Activated T-cell treated with anti-CD3 and anti-CD28 coated beads, Interleukin-2, amount 50 U/mL, for 72 hours (primary cell): ENCODE data around the gene TOR2A. TPM values are rescaled to one million over a fixed set of nuclear protein-coding genes. Genes with fewer than 3 reads are reported as not detected.

Experiments used
- ATAC-seq, 2 donors: fragments of 150-1000 bp; cut with Tn5 transposase; replicated peaks in 1 of 2; 2 replicates each; pipeline ENCODE4 v1.10.0; 2021; ENCODE audit warnings: moderate library complexity in 2 of 2, mild to moderate bottlenecking in 1 of 2
- DNase-seq, 2 donors: peaks; one replicate each; pipeline ENCODE4 v3.0.0; 2021 to 2022; ENCODE audit warnings: mixed read lengths in 1 of 2
- H3K27ac Mint-ChIP-seq: one replicate; pipeline ENCODE4 v1.8.0; 2022; ENCODE audit warnings: mild to moderate bottlenecking, moderate library complexity, mixed read lengths
- H3K27me3 Mint-ChIP-seq: one replicate; pipeline ENCODE4 v1.8.0; 2022; ENCODE audit warnings: low read depth, mixed read lengths
- H3K36me3 Mint-ChIP-seq, 2 donors: one replicate each; pipeline ENCODE4 v1.8.0; 2022; ENCODE audit warnings: mixed read lengths in 2 of 2, mild to moderate bottlenecking in 1 of 2; ENCODE audit not compliant: insufficient read depth in 2 of 2
- H3K4me1 Mint-ChIP-seq: one replicate; pipeline ENCODE4 v1.8.0; 2022; ENCODE audit warnings: low read depth, mixed read lengths
- H3K4me3 Mint-ChIP-seq, 2 donors: one replicate each; pipeline ENCODE4 v1.8.0; 2022; ENCODE audit warnings: mild to moderate bottlenecking in 2 of 2, mixed read lengths in 2 of 2, moderate library complexity in 2 of 2
- H3K9me3 Mint-ChIP-seq, 2 donors: one replicate each; pipeline ENCODE4 v1.8.0; 2022; ENCODE audit warnings: mixed read lengths in 2 of 2
- total RNA-seq, 2 donors: library from RNA; stranded (reverse); gene quantifications; one replicate each; pipeline ENCODE4 v1.2.3, GENCODE V29; 2022

The TOR2A gene
- total RNA-seq, 2 donors from 2014 or later: 12.5 to 16.4 TPM

DNA sequence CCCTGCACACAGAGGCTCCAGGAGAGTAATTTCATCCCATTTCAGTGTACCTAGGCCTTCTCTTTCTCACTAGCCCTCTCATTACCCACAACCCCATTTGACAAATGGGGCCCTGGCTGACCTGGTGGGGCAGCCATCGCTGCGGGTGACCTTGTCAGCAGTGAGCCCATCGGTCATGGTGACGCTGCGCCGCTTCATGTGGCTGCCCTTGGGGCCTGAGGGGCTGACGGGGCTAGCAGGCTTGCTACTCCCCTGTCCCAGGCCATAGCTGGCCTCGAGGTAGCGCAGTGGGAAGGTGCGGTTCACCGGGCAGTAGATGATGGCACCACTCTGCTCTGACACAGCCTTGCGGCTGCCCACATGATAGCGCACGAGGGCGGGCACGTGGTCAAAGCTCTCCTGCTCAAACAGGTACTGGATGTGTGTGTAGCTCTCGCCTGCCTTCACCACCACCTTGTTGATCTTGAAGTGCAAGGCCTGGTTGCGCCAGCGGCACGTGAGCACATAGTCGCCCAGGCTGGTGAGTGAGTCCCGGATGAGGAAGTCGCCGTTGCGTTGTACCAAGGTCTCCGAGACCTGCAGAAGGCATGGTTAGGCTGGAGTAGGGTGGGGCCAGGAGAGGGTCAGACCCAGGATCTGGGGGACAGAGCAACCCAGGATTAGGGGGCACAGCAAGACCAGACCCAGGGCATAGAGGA lies 14.1 kb upstream of the TOR2A start:
- Mint-ChIP-seq H3K4me3 (no peak overlapping the region), H3K27me3 (no peaks in the 10 kb centered on the region), H3K4me1 (peaks cover 9% of the 10 kb centered on the region), H3K9me3 (no peaks in the 10 kb centered on the region), H3K36me3 (peaks cover 1 to 12% of the 10 kb centered on the region in 2 donors), H3K27ac (no peak overlapping the region)
- DNase-seq: no peak
- ATAC-seq: no peak

DNA sequence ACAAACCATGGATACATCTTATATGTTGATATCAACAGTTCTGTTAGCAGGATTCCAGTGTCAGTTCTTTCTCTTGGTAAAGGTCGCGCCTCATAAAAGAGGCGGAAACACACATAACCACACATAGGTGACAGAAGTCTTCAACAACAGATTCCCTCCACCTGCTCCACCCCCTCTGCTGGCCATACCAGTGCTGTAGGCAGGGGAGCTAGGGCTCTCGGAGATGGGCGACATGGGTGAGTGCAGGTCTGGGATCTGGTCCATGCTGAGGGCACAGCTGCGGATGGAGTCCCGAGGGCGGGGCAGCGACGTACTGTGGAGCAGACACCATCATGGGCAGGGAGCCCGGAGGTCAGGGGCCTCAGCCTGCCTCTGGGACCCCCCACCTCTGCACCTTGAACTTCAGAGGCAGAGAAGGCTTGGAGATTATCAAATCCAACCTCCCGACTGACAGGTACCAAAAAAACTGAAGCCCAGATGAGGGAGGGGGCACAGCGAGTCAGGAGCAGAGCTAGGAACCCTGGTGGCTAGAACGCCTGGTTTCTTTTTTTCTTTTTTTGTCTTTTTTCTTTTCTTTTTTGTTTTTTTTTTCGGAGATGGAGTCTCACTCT lies 12.0 kb upstream of the TOR2A start:
- H3K4me1 Mint-ChIP-seq: peaks cover 9% of the 10 kb centered on the region
- DNase-seq (no peak), ATAC-seq (peak; percentile 28 to 43)
- H3K9me3 Mint-ChIP-seq: no peaks in the 10 kb centered on the region
- no peak overlapping the region for H3K27ac Mint-ChIP-seq
- no peak overlapping the region for H3K4me3 Mint-ChIP-seq
- H3K27me3 Mint-ChIP-seq: no peaks in the 10 kb centered on the region
- peaks cover 3 to 17% of the 10 kb centered on the region in 2 donors for H3K36me3 Mint-ChIP-seq

DNA sequence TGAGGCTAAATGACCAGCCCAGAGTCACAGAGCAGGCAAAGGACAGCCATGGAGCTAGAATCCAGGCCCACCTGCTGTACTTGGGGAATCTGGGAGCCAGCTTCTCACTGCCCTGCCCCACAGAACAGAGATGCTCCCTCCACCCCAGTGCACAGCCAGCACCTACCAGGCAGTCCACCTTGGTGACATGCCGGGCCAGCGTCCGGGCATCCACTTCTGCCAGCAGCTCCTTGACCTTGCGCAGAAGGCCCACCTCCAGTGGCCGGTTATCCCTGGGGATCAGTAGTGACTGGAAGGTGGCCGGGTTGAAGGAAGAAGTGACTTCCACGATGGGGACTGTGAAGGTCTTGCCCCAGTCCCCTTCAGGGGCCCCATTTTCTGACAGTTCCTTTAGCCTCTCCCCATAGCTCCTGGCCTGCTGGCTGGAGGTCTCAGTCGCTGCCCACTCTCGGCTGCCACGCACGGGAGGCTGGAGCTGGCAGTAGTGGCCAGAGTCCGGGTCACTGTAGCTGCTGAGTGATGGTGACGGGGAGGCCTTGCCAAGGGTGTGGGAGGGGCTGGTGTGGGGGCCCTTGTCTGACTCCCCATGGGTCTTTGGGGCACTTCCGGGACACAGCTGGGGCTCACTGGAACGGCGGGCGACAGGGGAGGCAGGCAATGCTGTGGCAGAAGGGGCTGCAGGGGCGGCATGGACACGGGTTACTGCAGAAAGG lies 9.5 kb upstream of the TOR2A start:
- no peaks in the 10 kb centered on the region for H3K27me3 Mint-ChIP-seq
- peaks cover 3 to 15% of the 10 kb centered on the region in 2 donors for H3K36me3 Mint-ChIP-seq
- no peak overlapping the region for H3K27ac Mint-ChIP-seq

DNA sequence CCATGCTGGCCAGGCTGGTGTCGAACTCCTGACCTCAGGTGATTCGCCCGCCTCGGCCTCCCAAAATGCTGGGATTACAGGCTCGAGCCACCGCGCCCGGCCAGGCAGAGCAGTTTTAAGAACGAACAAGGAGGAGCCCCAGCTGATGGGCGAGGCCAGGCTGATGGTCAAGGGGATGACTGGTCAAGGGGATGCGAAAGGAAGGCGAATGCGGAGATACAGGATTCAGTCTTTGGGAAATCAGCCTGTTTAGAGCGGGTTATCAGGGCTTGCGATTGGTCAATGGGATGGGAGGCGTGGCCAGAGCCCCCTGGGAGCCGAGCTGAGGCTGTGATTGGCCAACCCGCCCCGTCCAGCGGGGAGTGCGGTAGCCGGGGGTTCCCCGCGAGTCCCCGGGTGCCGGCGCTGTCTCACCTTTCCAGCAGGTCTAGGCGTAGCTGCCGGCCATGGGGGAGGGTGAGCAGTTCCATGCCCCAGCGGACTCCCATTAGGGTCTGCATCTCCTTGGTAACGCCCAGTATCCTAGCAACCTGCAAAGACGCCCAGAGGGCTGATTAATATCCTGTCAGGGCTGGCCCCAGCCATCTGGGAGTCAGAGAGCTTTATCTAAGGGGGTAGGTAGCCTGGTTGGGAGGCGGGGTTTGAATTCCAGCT lies 7.5 kb upstream of the TOR2A start:
- no peak overlapping the region for H3K4me3 Mint-ChIP-seq

More for the DNA sequence above, 9.5 kb upstream of the TOR2A start:
- no peak for ATAC-seq
- Mint-ChIP-seq H3K9me3 (no peaks in the 10 kb centered on the region), H3K4me3 (no peak overlapping the region), H3K4me1 (peaks cover 9% of the 10 kb centered on the region)
- no peak for DNase-seq

DNA sequence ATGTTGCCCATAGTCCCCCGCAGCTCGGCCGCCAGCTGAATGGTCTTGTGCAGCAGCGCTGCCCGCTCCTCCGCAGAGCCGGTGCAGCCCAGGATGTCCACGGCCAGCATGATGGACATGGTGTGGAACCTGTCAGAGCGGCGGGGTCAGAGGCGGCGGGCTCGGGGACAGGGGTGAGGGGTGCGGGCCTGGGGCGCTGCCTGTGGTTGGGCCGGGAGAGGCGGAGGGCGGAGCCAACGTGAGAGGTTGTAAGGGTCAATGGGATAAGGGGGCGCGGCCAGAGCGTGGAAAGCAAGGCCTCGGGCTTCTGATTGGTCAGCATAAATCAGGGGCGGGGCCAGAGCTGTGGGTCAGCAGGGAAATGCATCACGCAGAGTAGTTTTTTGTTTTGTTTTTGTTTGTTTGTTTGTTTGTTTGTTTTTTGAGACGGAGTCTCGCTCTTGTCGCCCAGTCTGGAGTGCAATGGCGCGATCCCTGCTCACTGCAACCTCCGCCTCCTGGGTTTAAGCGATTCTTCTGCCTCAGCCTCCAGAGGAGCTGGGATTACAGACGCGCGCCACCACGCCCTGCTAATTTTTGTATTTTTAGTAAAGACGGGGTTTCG lies 6.8 kb upstream of the TOR2A start:
- Mint-ChIP-seq H3K9me3 (no peaks in the 10 kb centered on the region), H3K4me3 (no peak overlapping the region), H3K4me1 (no peaks in the 10 kb centered on the region), H3K36me3 (peaks cover 3 to 21% of the 10 kb centered on the region in 2 donors), H3K27me3 (no peaks in the 10 kb centered on the region), H3K27ac (no peak overlapping the region)
- DNase-seq (no peak), ATAC-seq (no peak)

More for the DNA sequence above, 7.5 kb upstream of the TOR2A start:
- ATAC-seq (no peak), DNase-seq (no peak)
- no peaks in the 10 kb centered on the region for H3K27me3 Mint-ChIP-seq
- peaks cover 5% of the 10 kb centered on the region for H3K4me1 Mint-ChIP-seq
- H3K9me3 Mint-ChIP-seq: no peaks in the 10 kb centered on the region
- no peak overlapping the region for H3K27ac Mint-ChIP-seq
- peaks cover 3 to 23% of the 10 kb centered on the region in 2 donors for H3K36me3 Mint-ChIP-seq

DNA sequence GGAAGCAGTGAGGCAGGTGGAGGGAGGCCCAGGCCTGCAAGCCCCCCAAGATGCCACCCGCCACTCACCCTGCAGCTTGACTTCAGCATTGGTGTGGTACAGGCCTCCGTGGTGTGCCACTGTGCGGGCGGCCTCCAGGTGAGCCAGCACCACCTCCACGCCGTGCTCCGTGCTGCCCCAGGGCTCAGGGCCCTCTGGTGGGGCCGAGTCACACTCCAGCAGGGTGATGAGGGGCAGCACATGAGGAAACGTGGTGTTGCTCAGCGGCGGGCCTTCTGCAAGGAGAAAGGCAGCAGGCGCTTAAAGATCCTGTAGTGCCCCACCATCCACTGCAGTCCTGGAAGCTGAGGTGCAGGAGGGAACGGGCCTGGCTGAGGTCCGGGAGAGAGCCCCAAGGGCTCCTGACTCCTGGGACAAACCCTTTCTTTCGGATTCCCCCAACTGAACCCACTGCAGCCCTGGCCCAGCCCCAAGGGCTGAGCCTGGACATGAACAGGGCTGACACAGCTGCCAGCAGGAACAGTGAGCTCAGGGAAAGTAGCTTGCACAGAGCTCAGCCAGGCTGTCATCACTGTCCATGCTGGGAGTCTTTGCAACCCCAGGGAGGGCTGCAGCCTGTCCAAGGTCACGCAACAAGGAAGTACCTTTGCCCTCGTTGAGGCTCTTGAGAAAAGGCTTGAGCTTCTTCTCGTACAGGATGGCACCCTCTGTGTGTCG lies 4.7 kb upstream of the TOR2A start:
- no peak overlapping the region for H3K4me3 Mint-ChIP-seq
- DNase-seq: no peak
- H3K4me1 Mint-ChIP-seq: no peaks in the 10 kb centered on the region
- peaks cover 2 to 17% of the 10 kb centered on the region in 2 donors for H3K36me3 Mint-ChIP-seq
- ATAC-seq: no peak
- no peaks in the 10 kb centered on the region for H3K27me3 Mint-ChIP-seq
- H3K9me3 Mint-ChIP-seq: no peaks in the 10 kb centered on the region
- no peak overlapping the region for H3K27ac Mint-ChIP-seq

DNA sequence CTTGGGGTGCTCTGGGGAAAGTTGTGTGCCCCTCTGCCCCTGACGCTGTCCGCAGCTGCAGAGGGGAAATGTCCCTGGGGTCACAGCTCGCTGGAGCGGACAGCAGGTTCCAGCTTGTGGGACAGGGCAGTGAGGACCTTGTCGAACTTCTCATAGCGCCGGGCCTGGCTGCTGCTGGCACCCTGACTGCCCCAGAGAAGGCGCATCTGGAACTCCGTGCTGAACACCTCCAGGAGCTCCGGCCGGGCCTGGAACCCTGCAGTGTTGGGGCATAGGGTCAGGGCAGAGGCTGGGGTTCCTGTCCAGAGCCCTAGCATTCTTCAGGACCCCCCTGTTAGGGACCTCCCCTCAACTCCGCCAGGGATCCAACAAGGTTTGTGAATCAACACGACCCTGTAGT lies 3.6 kb upstream of the TOR2A start:
- H3K27ac Mint-ChIP-seq: peak overlapping the region; percentile 39

DNA sequence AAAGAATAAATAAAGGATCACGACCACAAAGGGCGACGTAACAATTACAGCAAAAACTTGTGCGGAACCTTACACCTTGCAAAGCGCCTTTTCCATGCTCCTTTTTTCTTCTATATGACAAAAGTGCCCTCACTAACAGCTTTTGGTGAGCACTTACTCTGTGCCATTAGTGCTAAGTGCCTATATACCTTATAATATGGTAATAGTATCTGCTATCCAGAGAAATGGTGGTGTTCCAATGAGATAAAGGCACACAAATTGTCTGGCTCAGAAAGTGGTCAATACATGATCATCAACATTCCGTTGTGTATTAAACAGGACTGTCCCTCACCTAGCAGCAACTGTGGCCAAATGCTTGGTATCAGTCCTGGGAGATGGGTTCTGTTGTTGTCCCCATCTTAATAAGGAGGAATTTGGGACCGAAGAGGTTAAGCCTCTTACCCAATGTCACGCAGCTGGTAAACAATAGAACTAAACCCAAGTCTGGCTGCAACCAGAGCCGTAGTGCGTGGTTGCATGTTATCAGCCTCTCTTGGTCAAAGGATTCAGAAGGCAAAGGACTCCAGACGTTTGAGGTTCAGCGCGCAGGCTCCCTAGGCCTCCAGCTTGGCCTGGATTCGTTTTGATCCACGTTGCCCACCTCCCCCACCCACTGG lies 564 bp upstream of the TOR2A start:
- Mint-ChIP-seq H3K27me3 (no peaks in the 10 kb centered on the region), H3K27ac (peak overlapping the region; percentile 80), H3K9me3 (no peaks in the 10 kb centered on the region), H3K4me3 (peak overlapping the region; percentile 80 to 87), H3K36me3 (peaks cover 0 to 7% of the 10 kb centered on the region in 2 donors), H3K4me1 (peaks cover 10% of the 10 kb centered on the region)
- no peak for ATAC-seq
- no peak for DNase-seq

More for the DNA sequence above, 3.6 kb upstream of the TOR2A start:
- Mint-ChIP-seq H3K36me3 (peaks cover 2 to 17% of the 10 kb centered on the region in 2 donors), H3K9me3 (no peaks in the 10 kb centered on the region), H3K27me3 (no peaks in the 10 kb centered on the region), H3K4me3 (no peak overlapping the region), H3K4me1 (peaks cover 8% of the 10 kb centered on the region)
- no peak for DNase-seq
- no peak for ATAC-seq

DNA sequence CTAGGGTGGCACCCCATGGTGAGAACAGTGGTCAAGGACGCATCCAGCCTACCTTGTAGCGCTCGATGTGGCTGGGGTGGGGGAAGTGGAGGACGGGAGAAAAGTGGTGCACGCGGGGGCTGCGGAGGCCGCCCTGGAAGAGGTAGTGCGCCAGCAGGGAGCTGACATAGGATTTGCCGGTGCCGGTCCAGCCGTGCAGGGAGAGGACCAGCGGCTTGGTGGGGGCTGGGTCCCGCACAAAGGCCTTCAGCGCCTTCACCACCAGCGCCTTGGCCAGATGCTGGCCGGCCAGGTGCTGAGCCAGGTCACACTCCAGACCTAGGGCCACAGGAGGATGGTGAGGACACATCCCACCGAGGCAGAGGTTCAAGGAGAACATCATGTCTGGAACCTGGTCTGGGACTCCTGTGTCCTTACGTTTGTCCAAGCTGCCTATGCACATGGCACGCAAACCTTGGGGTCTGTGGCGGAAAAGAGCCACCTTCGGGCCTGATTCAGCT lies 797 bp downstream of the TOR2A start:
- H3K36me3 Mint-ChIP-seq: peaks cover 0 to 6% of the 10 kb centered on the region in 2 donors
- H3K4me3 Mint-ChIP-seq: peak overlapping the region; percentile 80 to 87
- ATAC-seq: no peak
- no peak for DNase-seq
- no peaks in the 10 kb centered on the region for H3K27me3 Mint-ChIP-seq
- H3K27ac Mint-ChIP-seq: no peak overlapping the region
- no peaks in the 10 kb centered on the region for H3K9me3 Mint-ChIP-seq
- peaks cover 10% of the 10 kb centered on the region for H3K4me1 Mint-ChIP-seq

DNA sequence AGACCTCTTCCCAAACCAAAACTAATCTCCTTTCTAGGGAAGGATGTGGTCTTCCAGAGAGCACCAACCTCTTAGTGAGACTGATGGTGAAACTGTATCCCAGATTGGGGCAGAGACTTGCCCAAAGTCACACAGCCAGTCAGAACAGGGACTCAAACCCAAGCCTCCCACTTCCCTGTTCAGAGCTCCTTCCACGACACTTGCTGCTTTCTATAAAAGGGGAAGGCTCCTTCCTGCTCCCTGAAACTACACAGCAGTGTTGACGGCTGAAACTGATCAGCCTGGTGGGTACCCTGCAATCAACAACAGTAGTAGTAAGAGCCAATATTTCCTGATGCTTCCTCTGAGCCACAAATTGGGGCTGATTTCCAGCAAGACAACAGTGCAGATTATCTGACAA lies 1.5 kb downstream of the TOR2A start:
- Mint-ChIP-seq H3K4me3 (peak overlapping the region; percentile 80 to 87), H3K9me3 (no peaks in the 10 kb centered on the region), H3K27me3 (no peaks in the 10 kb centered on the region), H3K36me3 (peaks cover 0 to 3% of the 10 kb centered on the region in 2 donors), H3K4me1 (peaks cover 10% of the 10 kb centered on the region), H3K27ac (peak overlapping the region; percentile 83)
- DNase-seq (no peak), ATAC-seq (no peak)

DNA sequence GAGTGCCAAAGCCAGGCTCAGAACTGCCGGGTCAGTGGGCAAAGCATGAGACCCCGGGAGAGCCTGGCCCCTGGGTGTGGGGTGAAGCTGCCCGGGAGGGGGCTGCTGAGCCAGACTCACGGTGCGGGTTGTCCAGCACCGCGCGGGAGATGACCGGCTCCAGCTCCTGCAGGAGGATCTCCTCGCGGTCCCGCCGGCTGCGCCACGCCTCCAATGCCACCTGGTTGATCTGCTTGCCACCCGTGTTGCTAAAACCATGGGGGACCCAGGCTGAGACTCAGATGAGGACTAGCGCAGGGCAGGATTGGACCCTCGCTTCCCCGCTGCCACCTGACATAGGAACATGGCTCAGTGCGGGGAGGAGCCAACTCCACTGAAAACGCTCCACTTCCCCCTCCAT lies 2.6 kb downstream of the TOR2A start:
- H3K27me3 Mint-ChIP-seq: no peaks in the 10 kb centered on the region

DNA sequence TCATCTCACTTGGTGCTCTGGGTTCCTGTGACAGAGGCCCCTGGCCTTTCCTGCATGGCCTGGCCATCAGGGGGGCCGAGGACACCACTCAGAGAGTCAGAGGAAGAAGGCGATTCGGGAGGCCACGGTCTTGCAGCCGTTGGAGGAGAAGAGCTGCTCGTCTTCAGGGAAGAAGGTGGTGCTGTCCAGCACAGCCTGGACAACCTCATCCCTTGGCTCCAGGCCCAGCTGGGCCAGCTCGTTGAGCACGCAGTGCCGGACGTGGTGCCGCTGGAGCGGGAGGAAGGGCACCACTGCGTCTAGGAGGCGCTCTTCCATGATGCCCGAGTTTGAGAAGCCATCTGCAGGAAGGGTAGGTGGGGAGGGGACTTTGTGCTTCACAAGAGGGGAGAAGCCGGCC lies 3.2 kb downstream of the TOR2A start:
- Mint-ChIP-seq H3K27ac (no peak overlapping the region), H3K4me3 (no peak overlapping the region), H3K27me3 (no peaks in the 10 kb centered on the region), H3K9me3 (no peaks in the 10 kb centered on the region), H3K36me3 (no peaks in the 10 kb centered on the region), H3K4me1 (peaks cover 10% of the 10 kb centered on the region)
- no peak for DNase-seq
- ATAC-seq: no peak

More for the DNA sequence above, 2.6 kb downstream of the TOR2A start:
- Mint-ChIP-seq H3K4me3 (no peak overlapping the region), H3K36me3 (no peaks in the 10 kb centered on the region), H3K27ac (peak overlapping the region; percentile 78), H3K4me1 (peaks cover 10% of the 10 kb centered on the region), H3K9me3 (no peaks in the 10 kb centered on the region)
- no peak for DNase-seq
- no peak for ATAC-seq
